Stomach (tissue), 9 donors: ENCODE results near the gene TRPM3. TPM values are rescaled to one million over a fixed set of nuclear protein-coding genes. Genes with fewer than 3 reads are reported as not detected.

ENCODE experiments used
- DNase-seq, 2 donors: peaks; one replicate each; pipeline versions ENCODE4 v3.0.0 to v3.0.0-alpha.2; 2013 to 2019
- H3K27ac ChIP-seq, 5 donors: fragments of 200-600 bp in 4 of 5; sonication (generic) in 4 of 5; one replicate each; pipeline ENCODE4 v1.5.1; 2013 to 2019; ENCODE audit warnings: mild to moderate bottlenecking in 1 of 5, moderate library complexity in 1 of 5
- H3K27me3 ChIP-seq, 3 donors: fragments of 200-600 bp; sonication (generic); one replicate each; pipeline ENCODE4 v1.5.1; 2017 to 2019; ENCODE audit warnings: mixed run types in 1 of 3
- H3K36me3 ChIP-seq, 4 donors: fragments of 200-600 bp; sonication (generic); 1 replicate in 3 of 4; 2 replicates in 1 of 4; pipeline ENCODE4 v1.5.1; 2016 to 2019
- H3K4me1 ChIP-seq, 4 donors: fragments of 200-600 bp; sonication (generic); one replicate each; pipeline ENCODE4 v1.5.1; 2016 to 2019
- H3K4me3 ChIP-seq, 4 donors: fragments of 200-600 bp; sonication (generic) in 3 of 4; one replicate each; pipeline ENCODE4 v1.5.1; 2016 to 2019; ENCODE audit warnings: mild to moderate bottlenecking in 1 of 4
- H3K9me3 ChIP-seq, 4 donors: fragments of 200-600 bp; sonication (generic); one replicate each; pipeline ENCODE4 v1.5.1; 2016 to 2019
- EP300 ChIP-seq: sonication (generic); formaldehyde crosslinking; IDR thresholded peaks from one replicate; pipeline ENCODE4 v1.6.1; 2017; ENCODE audit warnings: antibody characterized with exemption
- POLR2A ChIP-seq, 4 donors: fragments of 450-650 bp; IDR thresholded peaks; one replicate each; pipeline ENCODE4 v1.6.1; 2016; ENCODE audit warnings: antibody characterized with exemption in 4 of 4, control low read depth in 2 of 4, mild to moderate bottlenecking in 1 of 4, moderate library complexity in 1 of 4
- POLR2AphosphoS5 ChIP-seq, 3 donors: sonication (generic); formaldehyde crosslinking; IDR thresholded peaks; one replicate each; pipeline ENCODE4 v1.6.1; 2016; ENCODE audit warnings: antibody characterized with exemption in 3 of 3
- WGBS, 5 donors: extraction: QIAGEN DNeasy Blood & Tissue Kit in 3 of 5; methylation state at CpG; one replicate each; pipeline versions ENCODE4 v1.1.5 to v1.1.7; 2013 to 2018; 5-methylcytosine and 5-hydroxymethylcytosine counted together
- intact Hi-C: fragments of 100-400 bp; cut with DNase I; formaldehyde crosslinking; loops from one replicate; pipeline ENCODE4 v1.15.1; 2023; ENCODE audit warnings: low total_unique reads
- polyA plus RNA-seq, 3 donors: library from polyadenylated mRNA; stranded (reverse); fragments of 200-250 nt; gene quantifications; one replicate each; pipeline ENCODE4 v1.2.3, GENCODE V29; 2013
- total RNA-seq, 5 donors: library from RNA; depleted of rRNA; stranded (reverse); fragments of >200 nt; gene quantifications; one replicate each; pipeline versions ENCODE4 v1.1.0 to v1.2.3, GENCODE V29; 2014 to 2016
- TF ChIP-seq, protein P1 (sequence below), 7 experiments: fragments of 450-650 bp in 4 of 7; fragments of 200-600 bp in 3 of 7; sonication (generic) in 3 of 7; IDR thresholded peaks; one replicate each; pipeline ENCODE4 v1.5.1; 2016 to 2019; ENCODE audit warnings: antibody characterized with exemption in 7 of 7, control low read depth in 2 of 7, mild to moderate bottlenecking in 1 of 7
- donor health status: healthy with polysubstance abuse.
- donor health status: Bipolar disorder and iron deficiency.
- donor health status: healthy.

TRPM3 gene
- total and polyA plus RNA-seq, 8 donors: 0.03 to 6.2 (median 1.5) TPM

- WGBS, 5 donors: 53 to 81% (median 67%) methylated on average over 2 of the region's 2 CpGs
- H3K4me3 ChIP-seq: no peak overlapping the region
- no peaks in the 10 kb centered on the region for H3K4me1 ChIP-seq
- TF ChIP-seq POLR2AphosphoS5 (IDR thresholded peaks at IDR 0.05) (no peak), POLR2A (IDR thresholded peaks at IDR 0.05) (no peak), EP300 (no peak)
- TF ChIP-seq, protein P1, sequence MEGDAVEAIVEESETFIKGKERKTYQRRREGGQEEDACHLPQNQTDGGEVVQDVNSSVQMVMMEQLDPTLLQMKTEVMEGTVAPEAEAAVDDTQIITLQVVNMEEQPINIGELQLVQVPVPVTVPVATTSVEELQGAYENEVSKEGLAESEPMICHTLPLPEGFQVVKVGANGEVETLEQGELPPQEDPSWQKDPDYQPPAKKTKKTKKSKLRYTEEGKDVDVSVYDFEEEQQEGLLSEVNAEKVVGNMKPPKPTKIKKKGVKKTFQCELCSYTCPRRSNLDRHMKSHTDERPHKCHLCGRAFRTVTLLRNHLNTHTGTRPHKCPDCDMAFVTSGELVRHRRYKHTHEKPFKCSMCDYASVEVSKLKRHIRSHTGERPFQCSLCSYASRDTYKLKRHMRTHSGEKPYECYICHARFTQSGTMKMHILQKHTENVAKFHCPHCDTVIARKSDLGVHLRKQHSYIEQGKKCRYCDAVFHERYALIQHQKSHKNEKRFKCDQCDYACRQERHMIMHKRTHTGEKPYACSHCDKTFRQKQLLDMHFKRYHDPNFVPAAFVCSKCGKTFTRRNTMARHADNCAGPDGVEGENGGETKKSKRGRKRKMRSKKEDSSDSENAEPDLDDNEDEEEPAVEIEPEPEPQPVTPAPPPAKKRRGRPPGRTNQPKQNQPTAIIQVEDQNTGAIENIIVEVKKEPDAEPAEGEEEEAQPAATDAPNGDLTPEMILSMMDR (IDR thresholded peaks at IDR 0.05): no peak
- DNase-seq: no peak
- intact Hi-C loops: loop anchor here (10.0 kb wide), 1 partner anchor 260 kb away; no protein-coding TSS in a partner anchor
- H3K9me3 ChIP-seq: no peaks in the 10 kb centered on the region
- H3K27me3 ChIP-seq: no peaks in the 10 kb centered on the region
- no peaks in the 10 kb centered on the region for H3K36me3 ChIP-seq
- H3K27ac ChIP-seq: no peak overlapping the region
These were observed 126.8 kb downstream of the TRPM3 start for GRCh38 chr9:70994582-70994981.

DNA sequence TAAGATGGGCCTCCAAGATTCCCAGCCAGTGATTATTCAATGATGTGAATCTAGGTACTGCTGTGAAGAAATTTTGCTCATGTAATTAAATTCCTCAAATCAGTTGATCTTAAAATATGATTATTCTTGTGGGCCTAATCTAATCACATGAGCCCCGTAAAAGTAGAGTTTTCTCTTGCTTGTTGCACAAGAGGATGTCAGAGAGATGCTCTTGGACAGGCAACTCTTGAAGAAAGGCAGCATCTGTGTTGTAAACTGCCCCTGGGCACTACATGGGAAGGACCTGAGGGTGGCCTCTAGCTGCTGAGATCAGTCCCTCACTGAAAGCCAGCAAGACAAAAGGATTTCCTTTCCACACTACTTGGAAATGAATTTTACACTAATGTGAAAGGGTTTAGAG, 132.9 kb downstream of the TRPM3 start:
- TF ChIP-seq EP300: no peak
- TF ChIP-seq, protein P1 (IDR thresholded peaks at IDR 0.05): no peak
- TF ChIP-seq POLR2A (IDR thresholded peaks at IDR 0.05): no peak
- TF ChIP-seq POLR2AphosphoS5 (IDR thresholded peaks at IDR 0.05): no peak
- intact Hi-C loops: no loop called here
- no peaks in the 10 kb centered on the region for H3K4me1 ChIP-seq
- H3K27ac ChIP-seq: no peak overlapping the region
- H3K9me3 ChIP-seq: peaks cover 0 to 10% (median 3%) of the 10 kb centered on the region in 4 donors
- DNase-seq: no peak
- no peaks in the 10 kb centered on the region for H3K36me3 ChIP-seq
- WGBS, 5 donors: 84 to 91% (median 87%) methylated on average over 1 of the region's 1 CpG
- H3K4me3 ChIP-seq: no peak overlapping the region
- no peaks in the 10 kb centered on the region for H3K27me3 ChIP-seq

DNA sequence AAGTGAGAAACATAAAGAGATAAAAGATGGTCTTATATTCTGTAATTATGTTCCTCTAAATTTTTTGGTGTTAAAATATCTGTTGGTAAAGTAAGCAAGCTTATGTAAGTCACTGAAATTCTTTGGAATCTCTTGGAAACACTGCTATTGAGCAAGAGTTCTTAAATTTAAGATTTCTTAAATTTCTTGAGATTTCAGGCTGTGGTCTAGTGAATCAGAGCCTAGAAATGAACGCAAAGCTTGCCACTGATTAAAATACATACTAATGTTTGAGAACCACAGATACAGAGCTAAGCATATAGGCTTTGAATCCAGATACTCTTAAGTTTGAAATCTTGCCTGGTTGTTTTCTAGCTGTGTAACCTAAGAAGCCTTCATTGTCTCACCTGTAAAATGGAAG, 133.4 kb downstream of the TRPM3 start:
- H3K27ac ChIP-seq: no peak overlapping the region
- TF ChIP-seq EP300 (no peak), POLR2A (IDR thresholded peaks at IDR 0.05) (no peak), POLR2AphosphoS5 (IDR thresholded peaks at IDR 0.05) (no peak)
- TF ChIP-seq, protein P1 (IDR thresholded peaks at IDR 0.05): no peak
- H3K9me3 ChIP-seq: peaks cover 0 to 13% (median 5%) of the 10 kb centered on the region in 4 donors
- intact Hi-C loops: no loop called here
- no peak for DNase-seq
- H3K36me3 ChIP-seq: no peaks in the 10 kb centered on the region
- no peaks in the 10 kb centered on the region for H3K4me1 ChIP-seq
- no peak overlapping the region for H3K4me3 ChIP-seq
- no peaks in the 10 kb centered on the region for H3K27me3 ChIP-seq
- 67 to 95% (median 74%) methylated on average over 1 of the region's 1 CpG for WGBS, 5 donors

DNA sequence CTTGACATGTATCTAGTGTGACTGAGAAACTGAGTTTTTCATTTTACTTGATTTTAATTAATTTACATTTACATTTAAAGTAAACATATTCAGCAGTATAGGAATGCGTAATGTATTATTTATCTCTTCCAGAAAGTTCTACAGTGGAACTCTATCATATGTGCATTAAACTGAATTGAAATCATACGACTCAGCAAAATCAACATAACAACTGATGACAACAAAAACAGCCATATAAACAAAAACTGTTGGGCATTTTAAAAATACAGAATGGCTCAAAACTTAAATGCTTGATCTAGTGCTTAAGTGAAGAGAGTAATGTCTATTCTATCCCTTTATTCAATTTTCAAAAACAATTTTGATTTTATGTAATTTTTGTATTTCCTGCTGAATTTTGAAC, 134.4 kb downstream of the TRPM3 start:
- Histone ChIP-seq H3K9me3 (peaks cover 0 to 13% (median 5%) of the 10 kb centered on the region in 4 donors), H3K4me1 (no peaks in the 10 kb centered on the region), H3K27me3 (no peaks in the 10 kb centered on the region), H3K36me3 (no peaks in the 10 kb centered on the region), H3K4me3 (no peak overlapping the region), H3K27ac (no peak overlapping the region)
- intact Hi-C loops: no loop called here
- TF ChIP-seq POLR2A (IDR thresholded peaks at IDR 0.05): no peak
- no peak for TF ChIP-seq POLR2AphosphoS5 (IDR thresholded peaks at IDR 0.05)
- no peak for TF ChIP-seq EP300
- TF ChIP-seq, protein P1 (IDR thresholded peaks at IDR 0.05): no peak
- no peak for DNase-seq
- WGBS, 5 donors: 87 to 96% (median 91%) methylated on average over 2 of the region's 2 CpGs
